HG03354 (cell line): Measurements from ENCODE around the gene ANKRD13B.

Experiments
- ATAC-seq: cut with Tn5 transposase; IDR thresholded peaks from one replicate; pipeline ENCODE4 v1.9.1; 2021; ENCODE audit warnings: mild to moderate bottlenecking; ENCODE audit not compliant: unreplicated experiment, poor library complexity, severe bottlenecking

Gene ANKRD13B

GRCh38 chr17:29613352-29613837 lies 20.5 kb downstream of the ANKRD13B start:
- ATAC-seq, result peak; percentile 50

- no peak for ATAC-seq
Observed at GRCh38 chr17:29613856-29614255, 20.9 kb downstream of the ANKRD13B start.

DNA sequence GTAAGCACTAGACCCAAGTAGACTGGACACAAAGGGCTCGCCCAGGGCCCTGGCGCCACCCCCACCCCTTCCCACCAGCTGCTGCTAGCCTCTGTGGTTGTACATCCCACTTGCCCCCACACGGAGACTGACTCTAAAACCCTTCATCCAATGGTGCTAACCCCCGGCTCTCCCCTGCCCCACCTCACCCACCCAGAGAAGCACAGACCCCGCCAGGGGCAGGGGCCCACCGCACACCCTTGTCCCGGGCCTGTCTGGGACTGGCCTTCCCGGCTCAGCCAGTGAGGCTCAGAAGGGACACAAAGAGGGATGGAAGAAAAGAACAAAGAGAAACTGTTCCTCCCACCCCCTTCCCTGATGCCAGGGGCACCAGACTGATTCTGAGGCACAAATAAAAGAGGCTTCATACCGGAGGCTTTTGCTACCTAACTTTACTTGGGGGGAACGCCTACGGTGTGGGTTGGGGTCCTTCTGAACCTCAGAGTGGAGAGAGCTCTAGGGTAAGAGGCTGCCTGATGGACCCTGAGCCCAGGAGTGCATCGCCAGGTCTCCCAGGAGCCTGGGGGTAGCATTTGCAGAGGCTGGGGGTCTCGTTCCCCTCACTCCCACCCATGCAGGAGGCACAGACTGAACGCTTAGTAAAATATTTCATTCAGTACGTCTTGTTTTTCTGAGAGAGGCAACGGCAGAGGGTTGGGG lies 21.6 kb downstream of the ANKRD13B start:
- ATAC-seq, result no peak

GRCh38 chr17:29615048-29615385 lies 22.1 kb downstream of the ANKRD13B start:
- no peak for ATAC-seq

GRCh38 chr17:29615492-29616299 lies 22.8 kb downstream of the ANKRD13B start:
- ATAC-seq, result peak; percentile 44

DNA sequence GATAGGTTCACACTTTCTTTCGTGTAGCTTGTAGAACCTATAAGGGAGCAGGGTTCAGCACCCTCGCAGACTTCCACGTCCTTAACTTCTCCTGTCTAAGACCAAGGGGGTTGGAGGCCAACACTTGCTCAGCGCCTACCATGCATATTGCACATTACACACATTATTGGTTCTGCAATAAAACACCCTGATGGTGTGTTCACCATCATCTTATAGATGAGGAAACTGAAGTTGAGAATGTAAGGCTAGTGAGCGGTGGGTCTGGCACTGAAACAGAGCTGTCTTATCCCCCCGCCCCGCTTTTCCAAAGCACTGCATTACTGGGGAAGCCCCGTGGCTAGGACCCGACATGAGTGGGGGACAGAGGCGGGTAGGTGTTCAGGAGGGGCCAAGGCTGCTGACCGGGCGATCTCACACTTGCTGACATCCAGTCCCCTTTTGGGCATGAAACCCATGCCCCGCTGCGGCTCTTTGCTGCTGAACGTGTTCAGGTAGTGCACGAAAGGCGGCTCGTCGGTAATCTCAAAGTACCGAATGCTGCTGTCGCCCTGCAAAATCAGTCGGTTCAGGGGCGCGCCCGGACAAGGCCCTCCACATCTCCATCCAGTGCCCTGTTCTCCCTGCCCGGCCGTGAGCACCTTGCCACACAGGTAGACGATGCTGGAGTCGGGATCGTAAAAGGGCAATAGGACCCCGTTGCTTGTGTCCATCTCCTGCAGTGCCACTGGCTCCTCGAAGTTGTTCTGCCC lies 23.5 kb downstream of the ANKRD13B start:
- ATAC-seq, result no peak

GRCh38 chr17:29617125-29617480 lies 24.2 kb downstream of the ANKRD13B start:
- ATAC-seq, result peak; percentile 56

GRCh38 chr17:29617481-29618271 lies 24.7 kb downstream of the ANKRD13B start:
- peak; percentile 24 for ATAC-seq

GRCh38 chr17:29618272-29619065 lies 25.5 kb downstream of the ANKRD13B start:
- ATAC-seq, result no peak

DNA sequence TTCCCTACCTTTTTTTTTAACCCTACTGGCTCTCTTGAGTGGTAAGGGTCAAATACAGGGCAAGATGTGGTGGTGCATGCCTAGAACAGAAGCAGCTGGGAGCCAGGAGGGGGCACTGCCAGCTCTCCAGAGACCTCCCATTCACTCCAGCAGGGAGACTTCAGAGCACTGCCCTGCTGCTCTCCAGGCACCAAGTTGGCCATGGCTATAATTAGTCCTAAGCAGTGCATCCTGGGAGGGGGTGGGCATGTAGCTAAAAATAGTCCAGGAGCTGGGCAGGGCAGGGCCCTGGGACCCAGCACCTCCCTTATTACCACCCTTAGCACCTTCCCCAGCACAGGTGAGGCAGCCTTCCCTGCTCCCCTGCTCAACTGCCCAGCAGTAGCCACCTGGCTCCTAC lies 26.3 kb downstream of the ANKRD13B start:
- no peak for ATAC-seq

DNA sequence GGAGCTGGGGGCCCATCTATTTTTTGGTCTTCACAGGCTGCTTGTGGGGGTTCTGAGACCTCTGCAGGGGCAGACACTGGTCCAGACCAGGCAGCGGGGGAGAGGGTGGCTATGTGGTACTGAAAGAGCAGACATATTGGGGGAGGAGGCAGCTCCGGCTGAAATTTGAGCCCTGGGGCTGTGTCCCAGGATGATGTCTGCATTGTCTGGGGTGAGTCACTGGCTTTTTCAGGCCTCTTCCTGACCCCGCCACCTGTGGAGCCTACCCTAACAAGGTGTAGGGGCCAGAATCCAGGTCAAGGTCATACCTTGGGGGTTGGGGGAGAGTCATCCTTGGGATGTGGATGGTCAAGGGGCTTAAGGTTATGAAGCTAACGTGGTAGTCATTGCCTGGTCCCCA lies 27.3 kb downstream of the ANKRD13B start:
- no peak for ATAC-seq

DNA sequence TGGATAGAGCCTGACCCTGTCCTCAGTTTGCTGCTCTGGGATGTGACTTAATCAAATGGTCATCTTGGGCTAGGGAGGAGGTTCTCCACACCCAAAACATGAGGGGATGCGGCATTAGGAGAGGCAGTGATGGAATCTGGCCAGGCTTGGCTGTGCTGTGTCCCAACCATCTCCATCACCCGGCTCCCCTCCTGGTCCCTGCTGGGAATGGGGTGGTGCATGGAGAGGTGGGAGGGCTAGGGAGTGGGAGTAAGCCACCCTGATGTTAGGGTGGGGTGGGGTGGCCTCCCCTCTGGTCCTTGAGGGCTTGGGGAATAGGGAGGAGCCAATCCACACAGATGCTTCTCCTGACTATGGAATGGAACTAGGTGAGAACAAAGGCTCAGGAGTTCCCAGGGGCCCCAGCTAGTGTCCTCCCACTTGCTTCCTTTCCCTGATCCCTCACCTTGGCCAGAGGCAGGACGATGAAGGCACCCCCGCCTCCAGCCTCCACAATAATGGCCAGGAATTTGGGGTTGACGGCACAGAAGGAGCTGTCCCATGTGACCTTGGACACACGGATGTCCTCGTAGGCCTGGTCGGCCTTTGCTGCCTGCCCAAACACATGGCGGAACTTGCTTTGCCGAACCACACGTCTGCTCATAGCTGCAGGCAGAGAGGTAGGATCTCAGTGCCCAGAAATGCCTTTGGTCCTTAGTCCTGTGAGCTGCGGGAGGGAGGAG lies 28.0 kb downstream of the ANKRD13B start:
- ATAC-seq, result no peak

DNA sequence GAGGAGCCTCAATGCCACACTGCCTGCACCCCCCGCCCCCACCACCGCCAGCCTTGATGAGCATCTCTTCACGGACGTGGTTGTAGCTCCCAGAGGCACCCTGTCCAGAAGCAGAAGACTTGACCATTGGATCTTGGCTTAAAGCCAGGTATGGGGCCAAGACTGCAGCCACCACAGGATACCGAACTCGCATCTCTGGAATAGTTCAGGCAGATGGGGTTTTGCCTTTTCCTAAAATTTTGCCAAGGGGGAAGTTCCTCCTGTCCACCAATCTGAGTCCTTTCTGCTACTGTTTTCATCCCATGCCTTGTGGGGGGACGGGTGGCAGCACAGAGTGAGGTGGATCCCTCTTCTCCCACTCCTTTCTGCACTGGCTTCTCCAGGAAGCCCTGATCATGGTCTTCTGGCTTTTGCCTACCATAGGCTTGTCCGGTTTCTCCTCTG lies 28.8 kb downstream of the ANKRD13B start:
- no peak for ATAC-seq

GRCh38 chr17:29622337-29623282 lies 29.7 kb downstream of the ANKRD13B start, which contains the start of gene CORO6:
Gene CORO6 (minus strand): TSS chr17:29622912. CDS start chr17:29621421, 1,491 bp downstream.
- peak; percentile 60 for ATAC-seq

DNA sequence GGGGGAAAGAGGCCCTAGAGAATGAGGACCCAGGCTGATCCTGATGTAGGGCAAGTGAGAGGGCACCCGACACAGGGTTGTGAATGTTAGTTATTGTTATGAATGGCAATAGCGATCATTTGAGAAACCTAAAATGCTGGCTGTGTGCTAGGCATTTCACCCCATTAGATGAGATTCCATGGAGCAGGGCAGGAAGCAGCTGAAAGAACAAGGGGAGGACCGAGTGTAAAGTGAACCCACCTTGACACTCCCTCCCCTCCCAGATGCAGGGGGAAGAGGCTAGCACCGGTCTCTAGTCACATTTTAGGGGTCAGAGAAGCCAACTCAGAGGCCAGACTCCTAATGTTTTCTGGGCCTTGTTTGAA lies 30.3 kb downstream of the ANKRD13B start:
- ATAC-seq, result no peak

GRCh38 chr17:29624586-29624985 lies 31.7 kb downstream of the ANKRD13B start:
- no peak for ATAC-seq

GRCh38 chr17:29625037-29625750 lies 32.3 kb downstream of the ANKRD13B start:
- ATAC-seq, result no peak
